Loucy (cell line): ENCODE measurements around the gene C2.

ENCODE experiments used
- CTCF ChIP-seq: fragments of 200-600 bp; sonication (generic); conservative IDR thresholded peaks from 2 replicates; pipeline ENCODE4 v1.5.1; 2014; ENCODE audit warnings: mild to moderate bottlenecking, antibody characterized with exemption, low read length
- EZH2phosphoT487 ChIP-seq: fragments of 200-600 bp; IDR thresholded peaks from 2 replicates; pipeline ENCODE4 v1.6.1; 2018; ENCODE audit warnings: antibody characterized with exemption, mild to moderate bottlenecking, moderate library complexity, borderline replicate concordance

GRCh38 chr6:31901415-31901952 lies 26.0 kb upstream of the C2 start:
- TF ChIP-seq CTCF, result no peak
- TF ChIP-seq EZH2phosphoT487, result no peak
